Measurements from ENCODE around the gene POU2AF3.
"Not testable (repeated sequence)": the region's sequence is repeated elsewhere in the genome, so short reads cannot be mapped to it uniquely, and the experiment has no call there.

Gene POU2AF3

DNA sequence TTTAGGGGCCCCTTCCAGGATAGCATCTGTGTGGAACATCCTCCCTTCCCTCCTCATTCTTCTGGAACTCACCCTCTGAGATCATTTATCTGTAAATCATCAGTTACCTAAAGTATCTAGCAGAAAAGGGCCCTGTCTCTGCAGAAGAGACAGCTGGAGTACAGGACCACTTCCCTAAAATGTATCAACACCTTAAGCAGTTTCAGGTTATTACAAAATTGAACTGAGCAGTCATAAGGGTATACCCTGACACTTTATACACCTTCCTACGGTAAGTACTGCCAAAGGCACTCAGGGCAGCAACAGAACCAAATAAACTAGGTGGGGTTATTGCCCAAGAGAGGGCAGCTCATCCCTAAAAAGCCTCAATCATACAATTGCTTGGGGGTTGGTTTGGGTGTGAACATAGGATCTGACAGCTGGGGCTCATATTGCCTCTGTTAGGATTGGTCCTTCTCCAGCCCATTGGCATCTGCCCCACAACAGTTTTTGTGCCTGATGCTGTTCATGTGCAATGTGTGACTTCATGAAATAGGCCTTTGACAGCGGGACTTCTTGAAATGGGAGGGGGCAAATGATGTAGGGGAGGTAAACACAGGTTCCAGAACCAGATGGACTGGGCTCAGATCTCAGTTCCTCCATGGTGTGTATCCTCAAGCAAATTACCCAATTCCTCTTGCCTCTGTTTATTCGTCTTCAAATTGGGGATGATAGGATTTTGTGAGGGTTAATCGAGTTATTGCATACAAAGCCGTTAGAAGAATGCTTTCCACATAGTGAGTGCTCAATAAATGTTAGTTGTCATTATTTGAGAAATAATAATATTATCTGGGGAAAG is 2.9 kb downstream of the POU2AF3 start:
- DNase-seq, result peak; percentile 98

DNA sequence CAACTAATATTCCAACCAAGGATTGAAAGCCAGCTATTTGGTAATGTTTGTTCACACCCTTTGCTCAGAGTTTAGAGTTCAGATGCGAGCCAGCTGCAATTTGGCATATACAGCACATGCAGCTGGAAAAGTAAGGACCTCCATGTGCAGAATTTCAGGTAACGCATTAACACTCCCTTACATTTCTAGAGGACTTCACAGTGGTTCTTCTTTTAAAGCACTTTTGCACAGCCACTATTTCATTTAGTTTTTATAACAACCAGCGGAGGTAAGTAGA is 3.4 kb downstream of the POU2AF3 start:
- peak; percentile 69 for DNase-seq

DNA sequence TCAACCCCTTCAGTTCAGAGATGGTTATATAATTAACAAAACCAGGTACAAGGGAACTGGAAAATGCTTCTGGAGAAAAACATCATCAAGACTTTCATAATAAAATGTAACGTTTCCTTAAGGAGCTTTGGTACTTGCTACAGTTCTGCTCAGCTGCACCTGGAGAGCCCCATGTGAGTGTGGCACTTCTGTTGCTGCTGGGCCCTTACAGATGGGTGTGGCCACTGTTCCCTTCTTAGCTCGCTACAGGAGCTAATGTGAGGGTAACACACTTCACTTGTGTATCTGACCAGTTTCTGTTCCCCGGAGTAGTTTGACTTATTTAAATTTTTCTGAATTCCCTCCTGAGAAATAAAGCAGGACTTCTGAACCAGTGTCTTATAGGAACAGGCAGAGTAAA is 4.0 kb downstream of the POU2AF3 start:
- DNase-seq, result peak; percentile 91

DNA sequence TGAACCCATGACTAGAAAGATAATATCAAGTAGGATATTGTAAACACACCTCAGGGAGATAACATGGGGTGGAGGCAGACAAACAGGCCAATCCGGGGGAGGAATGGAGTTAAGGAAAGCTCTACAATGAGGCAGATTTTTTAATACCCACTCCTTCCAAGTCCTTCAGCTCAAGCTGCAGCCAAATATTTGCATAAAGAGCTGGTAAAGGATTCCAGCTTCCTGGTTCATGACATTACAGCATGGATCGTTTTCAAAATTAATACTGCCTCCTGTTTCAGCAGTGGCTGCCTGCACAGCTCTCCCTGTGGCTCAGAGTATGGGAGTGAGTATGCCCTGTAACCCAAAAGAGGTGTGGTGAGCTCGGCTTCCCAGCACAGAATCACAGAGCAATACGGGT is 5.1 kb downstream of the POU2AF3 start:
- DNase-seq, result peak; percentile 97

DNA sequence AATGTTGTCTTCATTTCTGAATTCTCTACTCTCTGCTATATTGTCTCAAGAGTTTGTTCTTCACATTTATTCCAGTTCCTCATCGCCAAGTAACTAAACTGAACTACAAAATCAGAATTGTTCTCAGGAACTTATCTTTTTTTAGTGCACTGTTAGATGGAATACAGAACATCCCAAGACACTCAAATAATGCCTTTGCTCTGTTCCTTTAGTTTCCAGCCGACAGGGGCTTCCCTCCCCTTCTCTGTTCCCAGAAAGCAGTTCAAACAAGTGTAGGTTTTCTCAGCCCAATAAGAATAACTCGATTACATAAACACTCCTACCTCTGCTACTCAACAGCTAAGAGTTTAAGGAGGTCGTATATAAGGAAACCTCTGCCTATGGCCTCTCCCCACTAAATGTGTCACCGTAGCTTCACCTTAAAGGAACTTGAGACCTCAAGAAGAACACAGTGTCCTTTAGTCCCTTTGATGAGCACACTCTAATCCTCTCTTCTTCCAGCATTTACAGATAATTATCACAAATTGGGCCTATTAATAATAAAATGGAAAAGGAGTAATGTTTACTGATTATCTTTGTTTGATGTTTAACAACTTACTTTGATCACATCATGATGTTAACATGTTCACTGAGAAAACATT is 6.9 kb downstream of the POU2AF3 start:
- DNase-seq, result peak; percentile 62

DNA sequence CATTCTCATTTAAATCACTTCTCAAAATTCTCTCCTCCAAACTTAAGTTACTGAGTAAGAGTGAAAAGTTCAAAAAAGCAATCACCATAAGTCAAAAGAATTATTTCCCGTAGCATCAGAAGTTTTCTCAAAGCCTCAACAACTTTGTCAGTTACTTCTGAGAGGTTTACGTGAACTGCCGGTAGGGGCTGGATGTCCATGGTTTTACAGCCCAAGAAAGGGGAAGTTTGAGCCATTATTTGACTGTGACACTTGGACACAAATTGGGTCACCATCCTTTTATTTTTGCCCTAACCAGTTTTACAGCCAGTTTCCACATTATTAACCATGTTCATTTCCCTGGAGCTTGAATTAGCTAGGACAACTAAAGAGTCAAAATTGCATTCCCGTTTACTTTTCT is 7.5 kb downstream of the POU2AF3 start:
- no peak for DNase-seq

DNA sequence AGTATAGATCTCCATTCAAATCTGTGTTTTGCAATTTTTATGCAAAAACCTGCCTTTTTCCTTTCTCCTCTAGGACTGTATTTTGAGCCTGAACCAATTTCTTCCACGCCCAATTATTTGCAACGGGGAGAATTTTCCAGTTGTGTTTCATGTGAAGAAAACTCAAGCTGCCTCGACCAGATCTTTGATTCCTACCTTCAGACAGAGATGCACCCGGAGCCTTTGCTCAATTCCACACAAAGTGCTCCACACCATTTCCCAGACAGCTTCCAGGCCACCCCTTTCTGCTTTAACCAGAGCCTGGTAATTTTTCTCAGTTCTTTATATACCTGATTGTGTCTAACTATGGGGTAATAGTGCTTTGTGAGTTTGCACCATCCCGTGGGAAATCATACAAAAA is 8.0 kb downstream of the POU2AF3 start:
- DNase-seq, result no peak

DNA sequence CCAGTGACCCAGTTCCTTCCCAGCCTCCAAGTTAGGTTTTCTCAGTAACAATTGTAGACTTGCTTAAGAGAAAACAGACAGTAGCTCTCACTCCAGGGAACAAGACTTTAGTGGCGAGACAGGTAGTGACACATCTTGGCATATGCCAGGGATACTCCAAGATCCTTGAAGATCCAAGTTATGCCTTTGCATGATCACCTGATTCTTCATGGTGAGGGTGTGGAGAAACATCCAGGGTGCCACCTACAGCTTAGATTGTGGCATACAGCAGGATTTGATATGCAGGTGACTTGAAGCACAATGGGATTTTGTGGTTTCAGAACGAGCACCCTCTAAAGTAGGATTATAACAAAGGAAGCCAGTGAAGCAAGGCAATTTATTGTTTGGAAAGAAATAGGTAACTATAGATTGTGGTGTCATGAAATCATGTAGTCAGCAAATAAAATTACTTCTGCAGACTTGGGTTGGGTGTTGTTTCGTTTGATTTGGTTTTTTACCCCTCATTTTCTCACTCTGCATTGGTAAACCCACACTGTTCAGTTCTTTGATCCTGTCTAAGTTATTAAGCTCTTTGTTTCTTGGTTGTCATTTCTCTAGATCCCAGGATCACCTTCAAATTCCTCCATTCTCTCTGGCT is 9.2 kb downstream of the POU2AF3 start:
- peak; percentile 90 for DNase-seq

DNA sequence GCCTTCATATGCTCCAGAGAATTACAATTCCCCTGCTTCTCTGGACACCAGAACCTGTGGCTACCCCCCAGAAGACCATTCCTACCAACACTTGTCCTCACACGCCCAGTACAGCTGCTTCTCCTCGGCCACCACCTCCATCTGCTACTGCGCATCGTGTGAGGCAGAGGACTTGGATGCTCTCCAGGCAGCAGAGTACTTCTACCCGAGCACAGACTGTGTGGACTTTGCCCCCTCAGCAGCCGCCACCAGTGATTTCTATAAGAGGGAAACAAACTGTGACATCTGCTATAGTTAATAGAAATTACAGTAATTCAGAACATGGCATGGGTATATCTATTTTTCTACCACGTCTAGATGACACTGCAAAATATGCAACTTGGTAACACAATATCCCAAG is 9.8 kb downstream of the POU2AF3 start:
- DNase-seq, result peak; percentile 100

DNA sequence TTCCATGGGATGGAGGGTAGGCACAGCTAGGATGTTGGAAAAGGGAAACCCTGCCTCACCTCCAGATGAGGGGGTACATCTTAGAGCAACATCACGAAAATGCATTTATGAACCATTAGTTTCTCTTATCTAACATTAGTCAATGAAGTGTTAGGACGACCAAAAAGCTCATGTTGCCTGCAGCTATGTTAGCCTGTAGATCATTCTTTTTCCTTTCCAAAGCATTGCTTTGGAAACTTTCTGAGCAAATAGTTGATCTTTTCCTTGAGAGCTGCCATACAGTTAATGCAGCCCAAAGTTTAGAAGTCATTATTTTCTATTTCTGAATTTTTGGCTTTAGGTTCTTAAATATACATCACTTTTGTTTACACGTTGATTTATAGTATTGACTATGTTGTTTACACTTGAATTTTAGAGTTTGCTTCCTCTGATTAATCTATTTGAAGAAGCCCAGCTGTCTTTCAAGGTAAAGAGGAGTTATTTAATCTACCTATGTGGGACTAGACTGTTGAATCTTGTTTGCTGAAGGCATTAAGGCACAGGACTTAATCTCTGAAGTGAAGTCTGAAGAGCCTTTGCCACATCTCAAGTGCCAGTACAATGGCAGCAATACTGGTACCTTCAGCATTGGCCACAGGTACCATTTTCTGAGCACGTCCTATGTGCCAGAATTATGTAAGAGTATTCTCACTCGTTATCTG is 11.0 kb downstream of the POU2AF3 start:
- DNase-seq, result no peak

DNA sequence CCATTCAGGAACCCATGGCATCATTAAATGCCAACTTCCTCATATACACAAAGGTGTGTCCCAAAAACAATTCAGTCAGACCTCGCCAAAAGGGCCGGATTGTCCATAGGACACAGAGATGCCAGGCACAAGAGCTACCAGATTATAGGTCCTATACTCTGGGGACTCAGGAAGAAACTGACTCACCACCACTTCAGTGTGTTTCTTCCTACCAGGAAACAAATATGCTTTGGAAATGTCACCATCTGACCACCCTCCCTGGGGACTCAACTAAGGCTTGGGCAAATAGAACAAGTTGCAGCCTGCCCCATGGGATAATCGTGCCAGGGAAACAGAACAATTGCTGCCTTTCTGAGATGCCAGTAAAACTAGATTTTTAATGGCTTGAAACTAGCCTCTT is 11.7 kb downstream of the POU2AF3 start:
- peak; percentile 99 for DNase-seq

DNA sequence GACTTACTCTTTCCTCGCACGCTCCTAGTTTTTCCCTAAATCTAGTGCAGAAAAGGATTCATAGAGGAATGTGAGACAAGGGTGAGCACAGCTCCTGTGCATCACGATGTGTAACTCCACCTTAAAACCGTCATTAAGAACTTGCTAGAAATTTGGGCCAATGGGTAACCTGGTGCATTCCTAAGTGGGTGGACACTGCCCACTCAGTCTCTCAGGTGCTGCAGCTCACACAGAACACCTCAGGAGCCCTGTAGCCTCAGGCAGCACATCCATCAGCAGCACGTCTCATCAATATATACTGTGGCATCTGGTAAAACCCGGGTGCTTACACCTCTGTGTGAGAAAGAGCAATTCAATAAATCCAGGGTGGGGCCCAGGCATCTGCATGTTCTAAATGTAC is 12.4 kb downstream of the POU2AF3 start:
- DNase-seq, result peak; percentile 97

DNA sequence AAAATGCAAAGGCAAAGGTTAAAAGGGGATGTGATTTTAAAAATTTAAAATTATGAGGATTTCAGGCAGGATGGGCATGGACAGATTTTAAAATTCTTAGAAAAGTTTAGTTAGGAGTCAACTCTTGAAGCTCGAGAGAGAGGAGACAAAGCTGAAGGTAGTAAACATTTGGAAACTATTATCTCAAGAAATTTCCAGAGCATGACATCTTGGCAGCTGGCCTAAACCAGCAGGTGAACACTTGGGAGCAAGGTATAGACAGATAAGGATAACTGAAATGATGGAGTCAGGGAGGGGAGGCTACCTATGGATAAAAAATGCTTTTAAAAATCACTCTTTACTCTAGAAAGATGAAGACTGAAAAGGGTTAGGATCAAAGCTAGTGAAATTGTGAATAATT is 13.7 kb downstream of the POU2AF3 start:
- peak; percentile 70 for DNase-seq

DNA sequence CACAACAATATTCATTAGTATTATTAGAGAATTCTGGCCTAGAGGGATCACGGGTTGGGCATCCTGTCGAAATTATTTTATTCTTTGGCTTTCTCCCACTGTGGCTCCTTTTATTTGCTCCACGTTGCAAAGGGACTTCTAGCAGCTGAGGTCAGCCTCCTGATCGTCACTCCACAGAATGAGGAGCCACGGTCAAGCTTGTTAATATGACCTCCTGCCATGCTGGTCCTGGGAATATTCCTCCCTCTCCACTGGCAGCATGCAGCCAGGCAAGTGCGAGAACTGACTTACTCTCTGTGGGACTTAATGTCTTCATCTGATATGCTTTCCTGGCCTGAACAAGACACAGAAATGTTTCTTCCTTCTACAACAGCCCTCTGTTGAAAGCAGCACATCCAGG is 20.9 kb downstream of the POU2AF3 start:
- no peak for DNase-seq

DNA sequence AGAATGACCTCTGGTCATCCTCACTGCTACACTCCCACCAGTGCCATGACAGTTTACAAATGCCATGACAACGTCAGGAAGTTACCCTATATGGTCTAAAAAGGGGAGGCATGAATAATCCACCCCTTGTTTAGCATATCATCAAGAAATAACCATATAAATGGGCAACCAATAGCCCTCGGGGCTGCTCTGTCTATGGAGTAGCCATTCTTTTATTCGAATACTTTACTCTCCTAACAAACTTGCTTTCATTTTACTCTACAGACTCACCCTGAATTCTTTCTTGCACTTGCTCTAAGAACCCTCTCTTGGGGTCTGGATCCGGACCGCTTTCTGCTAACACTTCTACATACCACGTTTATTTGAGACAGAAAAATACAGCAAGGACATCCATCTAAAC is 21.9 kb downstream of the POU2AF3 start:
- DNase-seq, result not testable (repeated sequence)

DNA sequence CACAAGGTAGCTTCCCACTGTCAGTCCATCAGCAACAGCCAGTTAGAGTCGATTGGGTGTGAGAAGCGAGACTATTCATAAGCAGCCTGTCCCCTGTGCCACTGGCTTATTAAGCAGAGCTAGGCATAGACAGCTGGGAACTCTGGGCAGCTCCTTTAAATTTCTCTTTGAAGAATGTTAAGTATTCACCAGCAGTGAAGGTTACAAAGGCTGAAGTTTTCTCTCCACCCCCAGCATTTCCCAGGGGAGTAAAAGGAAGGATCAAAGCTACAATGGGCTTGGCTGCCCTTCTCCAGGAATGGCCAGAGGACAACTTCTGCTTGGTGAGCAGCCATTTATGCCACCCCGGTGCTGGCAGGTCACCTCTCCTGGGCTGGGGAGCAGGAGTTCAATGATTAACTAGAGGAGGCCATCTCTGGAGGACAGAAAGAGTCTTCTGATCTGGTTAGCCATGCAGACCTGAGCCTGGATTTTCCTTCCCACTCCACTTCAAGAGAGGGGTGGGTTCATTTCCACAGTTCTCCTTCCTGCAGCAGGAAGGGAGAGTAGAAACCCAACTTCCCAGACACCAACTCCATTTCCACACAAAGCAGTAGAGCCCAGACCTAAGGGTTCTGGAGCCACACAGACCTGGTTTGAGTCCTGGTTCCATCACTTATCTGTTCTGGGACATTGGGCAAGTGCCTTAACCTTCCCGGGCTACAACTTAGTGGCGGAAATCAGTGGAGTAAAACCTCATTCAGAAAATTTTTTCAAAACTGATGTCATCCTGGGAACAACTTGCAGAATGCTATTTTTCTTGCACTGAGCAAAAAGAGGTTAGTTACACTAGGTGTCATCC is 22.6 kb downstream of the POU2AF3 start:
- DNase-seq, result no peak

DNA sequence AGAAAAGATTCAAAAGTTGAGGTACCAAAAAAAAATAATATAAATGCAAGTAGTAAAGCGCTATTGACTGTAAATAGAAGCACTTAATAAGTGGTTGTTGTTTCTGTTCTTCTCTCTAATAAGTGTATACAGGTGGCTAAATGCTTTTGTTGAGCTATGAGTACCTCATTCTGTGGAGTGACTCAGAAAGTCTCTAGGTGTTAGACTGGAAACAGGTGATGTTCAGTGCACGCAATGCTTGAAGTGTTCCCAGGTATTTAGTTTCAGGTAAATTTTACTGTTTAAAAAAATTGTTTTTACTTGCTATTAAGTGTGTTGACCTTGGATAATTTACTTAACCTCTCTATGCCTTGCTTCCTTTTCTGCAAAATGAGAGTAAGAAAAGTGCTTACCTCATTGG is 24.2 kb downstream of the POU2AF3 start:
- DNase-seq, result no peak

DNA sequence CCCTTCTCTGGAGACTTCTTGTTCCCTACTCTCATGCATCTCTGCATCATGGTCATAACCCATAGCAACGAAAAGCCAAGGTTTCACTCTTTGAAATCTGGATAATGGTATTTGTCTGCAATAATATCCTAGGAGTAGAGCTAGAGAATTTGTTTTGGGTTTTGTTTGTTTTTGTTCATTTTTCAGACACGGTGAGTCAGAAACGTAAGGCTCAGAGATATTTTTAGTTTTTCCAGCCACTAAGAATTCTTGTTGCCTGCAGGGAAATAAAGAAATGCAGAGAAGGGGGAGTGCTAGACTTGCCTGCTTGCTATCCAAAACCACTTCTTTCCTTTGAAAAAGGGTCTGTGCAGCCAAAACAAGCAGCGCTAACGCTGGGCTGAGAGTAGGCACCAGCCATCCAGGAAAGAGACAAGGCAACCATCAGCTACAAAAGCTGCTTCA is 26.0 kb downstream of the POU2AF3 start:
- no peak for DNase-seq

DNA sequence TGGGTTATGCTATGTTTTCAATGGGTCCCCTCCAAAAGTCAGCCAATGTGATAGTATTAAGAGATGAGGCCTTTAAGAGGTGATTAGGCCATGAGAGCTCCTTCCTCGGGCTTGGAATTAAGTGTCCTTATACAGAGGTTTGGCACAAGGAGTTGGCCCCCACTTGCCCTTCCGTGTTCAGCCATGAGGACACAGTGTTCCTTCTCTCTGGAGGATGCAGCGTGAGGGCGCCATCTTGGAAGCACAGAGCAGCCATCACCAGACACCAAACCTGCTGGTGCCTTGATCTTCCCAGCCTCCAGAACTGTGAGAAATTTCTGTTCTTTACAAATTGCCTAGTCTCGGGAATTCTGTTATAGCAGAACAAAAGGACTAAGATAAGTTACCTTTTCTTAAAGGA is 26.9 kb downstream of the POU2AF3 start:
- no peak for DNase-seq

DNA sequence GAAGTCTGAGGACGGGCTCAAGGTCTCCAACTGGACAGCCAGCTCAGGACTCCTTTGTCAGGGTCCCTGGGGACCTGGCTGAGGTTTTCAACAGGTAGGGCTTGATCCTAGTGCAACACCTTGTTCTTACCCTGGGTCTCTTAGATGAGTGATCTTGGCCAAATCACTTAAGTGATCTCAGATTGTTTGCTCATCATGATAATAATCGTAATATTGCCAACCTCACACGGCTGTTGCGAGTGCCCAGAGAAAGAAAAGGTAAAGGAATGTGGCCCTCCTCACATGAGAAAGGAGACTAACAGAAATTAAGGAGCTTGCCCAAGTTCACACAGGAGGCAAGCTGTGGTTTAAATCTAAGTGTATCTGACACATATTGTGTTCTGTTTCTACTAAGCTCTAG is 28.5 kb downstream of the POU2AF3 start:
- DNase-seq, result peak; percentile 49

DNA sequence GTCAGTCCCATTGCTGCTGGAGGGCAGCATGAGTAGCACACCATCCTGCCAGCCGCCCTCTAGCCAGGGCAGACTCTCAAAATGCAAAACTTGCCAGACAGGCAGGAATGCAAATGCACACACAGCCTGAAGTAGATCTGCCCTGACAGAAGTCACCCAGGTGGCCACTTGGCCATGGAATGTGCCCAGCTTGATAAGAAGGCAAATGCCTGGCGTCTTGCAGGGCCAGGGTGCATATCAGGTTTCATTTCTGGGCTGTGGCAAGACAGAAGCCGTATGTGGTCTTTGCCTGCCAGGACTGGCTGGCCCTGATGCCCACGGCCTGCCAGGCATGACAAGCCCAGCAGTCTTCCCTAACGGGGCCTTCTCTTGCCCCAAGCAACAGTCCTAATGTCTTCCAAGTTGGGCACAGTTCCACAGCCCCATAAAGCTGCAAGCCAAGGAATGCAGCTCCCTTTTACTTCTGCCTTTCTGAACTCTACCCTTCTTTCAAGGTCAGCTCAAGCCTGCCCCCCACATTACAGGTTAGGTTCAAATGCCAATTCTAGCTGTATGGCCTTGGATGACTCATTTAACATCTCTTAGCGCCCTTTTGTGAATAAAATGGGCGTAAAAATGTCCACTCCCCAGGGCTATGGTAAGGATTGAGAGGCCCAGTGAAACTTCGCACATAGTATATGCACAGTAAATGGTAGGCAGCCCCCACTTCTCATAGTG is 29.7 kb downstream of the POU2AF3 start:
- DNase-seq, result peak; percentile 78
